Prostate gland (tissue), 2 donors: ENCODE results near the gene GNB1. TPM values are rescaled to one million over a fixed set of nuclear protein-coding genes. Genes with fewer than 3 reads are reported as not detected.

Source experiments
- DNase-seq: peaks from one replicate; pipeline ENCODE4 v3.0.0-alpha.2; 2019; ENCODE audit warnings: low spot score
- H3K27ac ChIP-seq, 2 donors: fragments of 200-600 bp; sonication (generic); 2 replicates each; pipeline ENCODE4 v1.5.1; 2017 to 2019
- H3K27me3 ChIP-seq: fragments of 200-600 bp; sonication (generic); replicated peaks from 2 replicates; pipeline ENCODE4 v1.5.1; 2019; ENCODE audit not compliant: insufficient read depth
- H3K36me3 ChIP-seq, 2 donors: fragments of 200-600 bp; sonication (generic); 1 replicate in 1 of 2; 2 replicates in 1 of 2; pipeline versions ENCODE4 v1.5.1 to v1.8.1; 2017 to 2019
- H3K4me1 ChIP-seq: fragments of 200-600 bp; sonication (generic); replicated peaks from 2 replicates; pipeline ENCODE4 v1.5.1; 2019
- H3K4me3 ChIP-seq, 2 donors: fragments of 200-600 bp; sonication (generic); 2 replicates each; pipeline ENCODE4 v1.5.1; 2017 to 2019
- H3K9me3 ChIP-seq: fragments of 200-600 bp; sonication (generic); 2 replicates; pipeline ENCODE4 v1.5.1; 2017
- POLR2A ChIP-seq: fragments of 450-650 bp; IDR thresholded peaks from one replicate; pipeline ENCODE4 v1.6.1; 2016; ENCODE audit warnings: antibody characterized with exemption, mild to moderate bottlenecking
- POLR2AphosphoS5 ChIP-seq: sonication (generic); formaldehyde crosslinking; IDR thresholded peaks from one replicate; pipeline ENCODE4 v1.6.1; 2017; ENCODE audit warnings: antibody characterized with exemption
- WGBS: methylation state at CpG from one replicate; pipeline ENCODE4 v1.1.5; 2018; 5-methylcytosine and 5-hydroxymethylcytosine counted together
- intact Hi-C: fragments of 100-400 bp; cut with DNase I; formaldehyde crosslinking; loops from one replicate; pipeline ENCODE4 v1.14.2; 2022
- total RNA-seq, 2 donors: library from RNA; depleted of rRNA; stranded (reverse); fragments of >200 nt; gene quantifications; one replicate each; pipeline ENCODE4 v1.1.0, GENCODE V29; 2016
- TF ChIP-seq, protein P1 (sequence below), 4 experiments: fragments of 200-600 bp in 2 of 4; fragments of 450-650 bp in 2 of 4; sonication (generic) in 2 of 4; IDR thresholded peaks; 1 replicate in 3 of 4; 2 replicates in 1 of 4; pipeline ENCODE4 v1.5.1; 2016 to 2019; ENCODE audit warnings: antibody characterized with exemption in 4 of 4, mild to moderate bottlenecking in 2 of 4, moderate library complexity in 2 of 4

GNB1 gene
- total RNA-seq, 2 donors from 2014 or later: 163 to 233 TPM

DNA sequence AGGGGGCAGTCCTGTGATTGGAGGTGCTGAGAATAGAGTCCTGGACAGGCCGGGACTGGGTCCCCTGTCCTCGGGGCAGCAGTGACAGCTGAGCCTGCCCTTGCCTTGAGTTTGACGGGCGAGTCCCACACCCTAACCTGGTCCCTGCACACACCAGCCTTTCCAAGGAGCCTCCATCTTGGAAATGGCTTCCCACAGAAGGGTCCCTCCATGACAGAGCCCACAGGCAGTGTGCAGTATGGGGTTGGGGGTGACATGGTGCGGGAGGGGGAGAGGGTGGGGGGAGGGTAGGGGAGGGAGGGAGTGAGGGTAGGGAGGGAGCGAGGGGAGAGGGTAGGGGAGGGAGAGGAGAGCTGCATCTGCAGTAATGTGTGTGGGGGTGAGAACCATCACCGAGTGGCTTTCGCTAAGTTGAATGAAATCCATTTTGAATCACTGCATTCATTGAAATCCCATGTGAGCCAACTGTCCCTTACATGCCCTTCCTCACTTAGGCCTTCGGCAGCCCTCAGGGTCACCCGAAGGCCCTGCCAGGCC, 38.3 kb upstream of the GNB1 start:
- 71% methylated on average over 9 of the region's 10 CpGs for WGBS

GRCh38 chr1:1928231-1929101, 37.6 kb upstream of the GNB1 start:
- Histone ChIP-seq H3K36me3 (no peaks in the 10 kb centered on the region), H3K4me3 (no peak overlapping the region), H3K4me1 (no peaks in the 10 kb centered on the region), H3K9me3 (no peaks in the 10 kb centered on the region), H3K27me3 (no peaks in the 10 kb centered on the region), H3K27ac (no peak overlapping the region)
- intact Hi-C loops: no loop called here
- DNase-seq: no peak
- 78% methylated on average over 32 of the region's 34 CpGs for WGBS
- TF ChIP-seq POLR2AphosphoS5: no peak
- TF ChIP-seq POLR2A: no peak
- TF ChIP-seq, protein P1, sequence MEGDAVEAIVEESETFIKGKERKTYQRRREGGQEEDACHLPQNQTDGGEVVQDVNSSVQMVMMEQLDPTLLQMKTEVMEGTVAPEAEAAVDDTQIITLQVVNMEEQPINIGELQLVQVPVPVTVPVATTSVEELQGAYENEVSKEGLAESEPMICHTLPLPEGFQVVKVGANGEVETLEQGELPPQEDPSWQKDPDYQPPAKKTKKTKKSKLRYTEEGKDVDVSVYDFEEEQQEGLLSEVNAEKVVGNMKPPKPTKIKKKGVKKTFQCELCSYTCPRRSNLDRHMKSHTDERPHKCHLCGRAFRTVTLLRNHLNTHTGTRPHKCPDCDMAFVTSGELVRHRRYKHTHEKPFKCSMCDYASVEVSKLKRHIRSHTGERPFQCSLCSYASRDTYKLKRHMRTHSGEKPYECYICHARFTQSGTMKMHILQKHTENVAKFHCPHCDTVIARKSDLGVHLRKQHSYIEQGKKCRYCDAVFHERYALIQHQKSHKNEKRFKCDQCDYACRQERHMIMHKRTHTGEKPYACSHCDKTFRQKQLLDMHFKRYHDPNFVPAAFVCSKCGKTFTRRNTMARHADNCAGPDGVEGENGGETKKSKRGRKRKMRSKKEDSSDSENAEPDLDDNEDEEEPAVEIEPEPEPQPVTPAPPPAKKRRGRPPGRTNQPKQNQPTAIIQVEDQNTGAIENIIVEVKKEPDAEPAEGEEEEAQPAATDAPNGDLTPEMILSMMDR (IDR thresholded peaks at IDR 0.05): no peak

More for the DNA sequence above, 38.3 kb upstream of the GNB1 start:
- H3K27ac ChIP-seq: no peak overlapping the region
- intact Hi-C loops: no loop called here
- no peak for DNase-seq
- no peak overlapping the region for H3K4me3 ChIP-seq
- no peaks in the 10 kb centered on the region for H3K36me3 ChIP-seq
- no peak for TF ChIP-seq POLR2A
- TF ChIP-seq, protein P1 (IDR thresholded peaks at IDR 0.05): no peak
- TF ChIP-seq POLR2AphosphoS5: no peak
- H3K9me3 ChIP-seq: no peaks in the 10 kb centered on the region
- no peaks in the 10 kb centered on the region for H3K4me1 ChIP-seq
- H3K27me3 ChIP-seq: no peaks in the 10 kb centered on the region

DNA sequence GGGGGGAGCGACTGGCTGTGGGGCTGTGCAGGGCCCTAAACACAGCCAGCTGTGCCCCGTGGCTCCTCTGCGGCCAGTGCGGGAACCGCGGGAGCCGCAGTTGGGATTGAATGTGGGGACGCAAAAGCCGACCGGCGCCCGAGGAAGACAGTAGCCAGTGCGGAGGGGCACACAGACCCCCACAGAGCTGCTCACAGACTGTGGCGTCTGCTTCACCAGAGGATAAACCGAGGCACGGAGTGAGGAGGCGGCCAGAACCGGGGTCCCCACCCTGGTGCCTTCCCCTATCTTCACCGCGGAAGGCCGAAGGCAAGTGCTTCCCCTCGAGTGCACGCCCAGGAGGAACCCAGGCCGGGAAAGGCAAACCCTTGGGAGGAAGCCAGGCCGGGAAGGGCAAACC, 36.9 kb upstream of the GNB1 start:
- no peak for TF ChIP-seq POLR2A
- TF ChIP-seq, protein P1 (IDR thresholded peaks at IDR 0.05): no peak
- TF ChIP-seq POLR2AphosphoS5: no peak
- Histone ChIP-seq H3K4me1 (no peaks in the 10 kb centered on the region), H3K27ac (no peak overlapping the region), H3K4me3 (no peak overlapping the region), H3K27me3 (no peaks in the 10 kb centered on the region), H3K9me3 (no peaks in the 10 kb centered on the region), H3K36me3 (no peaks in the 10 kb centered on the region)
- intact Hi-C loops: no loop called here
- DNase-seq: no peak
- WGBS: 84% methylated on average over 25 of the region's 25 CpGs

- Histone ChIP-seq H3K27ac (no peak overlapping the region), H3K9me3 (no peaks in the 10 kb centered on the region), H3K4me3 (no peak overlapping the region), H3K4me1 (no peaks in the 10 kb centered on the region), H3K27me3 (no peaks in the 10 kb centered on the region), H3K36me3 (no peaks in the 10 kb centered on the region)
- DNase-seq: no peak
- TF ChIP-seq, protein P1 (IDR thresholded peaks at IDR 0.05): no peak
- no peak for TF ChIP-seq POLR2A
- no peak for TF ChIP-seq POLR2AphosphoS5
- 82% methylated on average over 17 of the region's 21 CpGs for WGBS
- intact Hi-C loops: no loop called here
Observed at GRCh38 chr1:1926886-1927660, 36.2 kb upstream of the GNB1 start.
